DMS114 treated with DMSO at 0.1 percent for 48 hours (cell line): ENCODE data around the gene MCM7.

Experiments used
- DNase-seq: peaks from one replicate; lab custom pipeline; 2025; ENCODE audit not compliant: unreplicated experiment; lab: John Stamatoyannopoulos, UW

MCM7 gene

GRCh38 chr7:100098913-100099312, 2.3 kb downstream of the MCM7 start:
- no peak for DNase-seq

- no peak for DNase-seq
Observed at GRCh38 chr7:100095704-100096103, 5.5 kb downstream of the MCM7 start.

GRCh38 chr7:100095289-100095688, 5.9 kb downstream of the MCM7 start:
- no peak for DNase-seq

- DNase-seq: peak; percentile 11
Observed at GRCh38 chr7:100093925-100094486, 7.2 kb downstream of the MCM7 start.

GRCh38 chr7:100093498-100093897, 7.7 kb downstream of the MCM7 start:
- no peak for DNase-seq

GRCh38 chr7:100093054-100093453, 8.1 kb downstream of the MCM7 start:
- no peak for DNase-seq

GRCh38 chr7:100091411-100092181, 9.6 kb downstream of the MCM7 start:
- no peak for DNase-seq

GRCh38 chr7:100090527-100091410, 10.4 kb downstream of the MCM7 start:
- DNase-seq: no peak

GRCh38 chr7:100089458-100090196, 11.6 kb downstream of the MCM7 start:
- DNase-seq: no peak

GRCh38 chr7:100088621-100089457, 12.4 kb downstream of the MCM7 start, which contains the start of gene COPS6:
Gene COPS6 (plus strand): TSS chr7:100088969. CDS start chr7:100088991, 22 bp downstream.
- DNase-seq: peak; percentile 43

GRCh38 chr7:100088095-100088620, 13.0 kb downstream of the MCM7 start:
- no peak for DNase-seq

GRCh38 chr7:100087055-100087750, 14.0 kb downstream of the MCM7 start:
- DNase-seq: no peak

- DNase-seq: no peak
Observed at GRCh38 chr7:100085515-100085914, 15.7 kb downstream of the MCM7 start.

- no peak for DNase-seq
Observed at GRCh38 chr7:100082978-100083377, 18.2 kb downstream of the MCM7 start.

GRCh38 chr7:100081535-100082102, 19.6 kb downstream of the MCM7 start, which contains the start of gene ZNF3:
Gene ZNF3 (minus strand): TSS chr7:100081723. CDS start chr7:100077357, 4,366 bp downstream.
- peak; percentile 94 for DNase-seq

GRCh38 chr7:100080907-100081534, 20.2 kb downstream of the MCM7 start:
- no peak for DNase-seq

- no peak for DNase-seq
Observed at GRCh38 chr7:100079024-100079560, 22.1 kb downstream of the MCM7 start.

- no peak for DNase-seq
Observed at GRCh38 chr7:100077205-100077604, 24.0 kb downstream of the MCM7 start.
